Erythroblast (primary cell): Measurements from ENCODE around the gene FNDC7.
"Not testable (repeated sequence)": the region's sequence is repeated elsewhere in the genome, so short reads cannot be mapped to it uniquely, and the experiment has no call there.

Source experiments
- GATA1 ChIP-seq: IDR thresholded peaks from 2 replicates; pipeline ENCODE4 v1.6.1; 2011; ENCODE audit warnings: low read depth, mild to moderate bottlenecking, control low read depth, low read length, moderate library complexity
- POLR2A ChIP-seq: IDR thresholded peaks from 2 replicates; pipeline ENCODE4 v1.6.1; 2011; ENCODE audit warnings: mild to moderate bottlenecking, low read length

GRCh38 chr1:108667422-108667821 is 45.3 kb upstream of the FNDC7 start:
- not testable (repeated sequence) for TF ChIP-seq POLR2A, GATA1
